ENCODE results near the gene ARAP2. TPM values are rescaled to one million over a fixed set of nuclear protein-coding genes. Genes with fewer than 3 reads are reported as not detected.
"Not testable (repeated sequence)": the region's sequence is repeated elsewhere in the genome, so short reads cannot be mapped to it uniquely, and the experiment has no call there.

Gene ARAP2
- total RNA-seq, 1 donor from 2014 or later = 9.2 TPM

DNA sequence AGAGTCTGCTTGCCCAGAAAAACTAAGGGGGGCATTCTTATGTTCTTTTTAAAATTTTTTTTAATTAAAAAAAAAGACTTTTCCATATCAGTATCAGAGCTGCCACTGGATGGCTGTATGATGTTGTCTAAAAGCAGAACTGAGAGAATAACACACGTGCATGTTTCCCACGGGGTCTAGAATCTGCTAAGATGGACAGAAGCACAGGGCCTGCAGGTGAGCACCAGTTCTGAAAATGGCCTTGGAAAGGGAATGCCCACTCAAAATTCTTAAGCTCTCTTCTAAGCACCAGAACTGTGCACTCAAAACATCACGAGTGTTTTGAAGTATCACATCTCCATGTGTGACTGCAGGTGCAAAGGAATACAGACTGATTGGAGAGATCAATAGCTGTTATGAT, 61.1 kb downstream of the ARAP2 start:
- Mint-ChIP-seq H3K9me3 (ENCODE audit: low read depth) (no peaks in the 10 kb centered on the region), H3K27me3 (no peaks in the 10 kb centered on the region), H3K4me1 (ENCODE audit: low read depth) (peaks cover 11% of the 10 kb centered on the region), H3K27ac (no peak overlapping the region), H3K4me3 (ENCODE audit: low read depth) (no peak overlapping the region), H3K36me3 (ENCODE audit: insufficient read depth) (peaks cover 4% of the 10 kb centered on the region)
- DNase-seq (ENCODE audit: low spot score, unreplicated experiment) = no peak
- TF ChIP-seq, protein P1, sequence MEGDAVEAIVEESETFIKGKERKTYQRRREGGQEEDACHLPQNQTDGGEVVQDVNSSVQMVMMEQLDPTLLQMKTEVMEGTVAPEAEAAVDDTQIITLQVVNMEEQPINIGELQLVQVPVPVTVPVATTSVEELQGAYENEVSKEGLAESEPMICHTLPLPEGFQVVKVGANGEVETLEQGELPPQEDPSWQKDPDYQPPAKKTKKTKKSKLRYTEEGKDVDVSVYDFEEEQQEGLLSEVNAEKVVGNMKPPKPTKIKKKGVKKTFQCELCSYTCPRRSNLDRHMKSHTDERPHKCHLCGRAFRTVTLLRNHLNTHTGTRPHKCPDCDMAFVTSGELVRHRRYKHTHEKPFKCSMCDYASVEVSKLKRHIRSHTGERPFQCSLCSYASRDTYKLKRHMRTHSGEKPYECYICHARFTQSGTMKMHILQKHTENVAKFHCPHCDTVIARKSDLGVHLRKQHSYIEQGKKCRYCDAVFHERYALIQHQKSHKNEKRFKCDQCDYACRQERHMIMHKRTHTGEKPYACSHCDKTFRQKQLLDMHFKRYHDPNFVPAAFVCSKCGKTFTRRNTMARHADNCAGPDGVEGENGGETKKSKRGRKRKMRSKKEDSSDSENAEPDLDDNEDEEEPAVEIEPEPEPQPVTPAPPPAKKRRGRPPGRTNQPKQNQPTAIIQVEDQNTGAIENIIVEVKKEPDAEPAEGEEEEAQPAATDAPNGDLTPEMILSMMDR (IDR thresholded peaks at IDR 0.05; ENCODE audit: unreplicated experiment) = no peak

DNA sequence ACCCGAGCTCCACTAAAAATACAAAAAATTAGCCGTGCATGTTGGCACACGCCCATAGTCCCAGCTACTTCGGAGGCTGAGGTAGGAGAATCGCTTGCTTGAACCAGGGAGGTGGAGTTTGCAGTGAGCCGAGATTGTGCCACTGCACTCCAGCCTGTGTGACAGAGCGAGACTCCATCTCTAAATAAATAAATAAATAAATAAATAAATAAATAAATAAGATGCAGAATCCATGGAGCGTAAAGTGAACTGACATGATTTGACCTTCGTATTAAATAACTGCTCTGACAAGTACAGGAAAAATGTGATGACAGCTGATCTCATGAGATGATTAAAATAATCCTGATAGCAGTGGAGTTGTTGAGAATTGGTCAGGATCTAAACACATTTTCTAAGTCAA, 62.0 kb downstream of the ARAP2 start:
- peaks cover 11% of the 10 kb centered on the region for H3K4me1 Mint-ChIP-seq (ENCODE audit: low read depth)
- not testable (repeated sequence) for H3K36me3 Mint-ChIP-seq (ENCODE audit: insufficient read depth); DNase-seq (ENCODE audit: low spot score, unreplicated experiment); H3K4me3 Mint-ChIP-seq (ENCODE audit: low read depth); H3K27ac Mint-ChIP-seq; H3K27me3 Mint-ChIP-seq; H3K9me3 Mint-ChIP-seq (ENCODE audit: low read depth)

DNA sequence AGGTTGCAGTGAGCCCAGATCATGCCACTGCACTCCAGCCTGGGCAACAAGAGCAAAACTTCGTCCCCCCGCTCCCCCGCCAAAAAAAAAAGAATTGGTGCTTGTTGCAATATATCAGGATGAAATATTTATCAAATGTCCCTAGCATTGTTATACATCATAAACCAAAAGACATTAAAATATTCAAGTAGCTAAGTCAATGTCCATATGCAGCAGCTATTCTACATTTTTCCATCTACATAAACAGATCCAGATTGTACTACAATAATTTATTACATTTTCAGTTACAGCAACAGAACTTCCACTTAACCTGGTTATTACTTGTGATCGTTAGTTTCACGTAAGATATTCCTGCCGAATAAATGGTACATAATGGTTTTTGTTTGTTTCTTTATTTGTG, 64.1 kb downstream of the ARAP2 start:
- Mint-ChIP-seq H3K27ac (no peak overlapping the region), H3K9me3 (ENCODE audit: low read depth) (no peaks in the 10 kb centered on the region), H3K27me3 (no peaks in the 10 kb centered on the region), H3K4me1 (ENCODE audit: low read depth) (peaks cover 11% of the 10 kb centered on the region), H3K36me3 (ENCODE audit: insufficient read depth) (peaks cover 2% of the 10 kb centered on the region), H3K4me3 (ENCODE audit: low read depth) (no peak overlapping the region)
- DNase-seq (ENCODE audit: low spot score, unreplicated experiment) = no peak
- TF ChIP-seq, protein P1 (IDR thresholded peaks at IDR 0.05; ENCODE audit: unreplicated experiment) = no peak

DNA sequence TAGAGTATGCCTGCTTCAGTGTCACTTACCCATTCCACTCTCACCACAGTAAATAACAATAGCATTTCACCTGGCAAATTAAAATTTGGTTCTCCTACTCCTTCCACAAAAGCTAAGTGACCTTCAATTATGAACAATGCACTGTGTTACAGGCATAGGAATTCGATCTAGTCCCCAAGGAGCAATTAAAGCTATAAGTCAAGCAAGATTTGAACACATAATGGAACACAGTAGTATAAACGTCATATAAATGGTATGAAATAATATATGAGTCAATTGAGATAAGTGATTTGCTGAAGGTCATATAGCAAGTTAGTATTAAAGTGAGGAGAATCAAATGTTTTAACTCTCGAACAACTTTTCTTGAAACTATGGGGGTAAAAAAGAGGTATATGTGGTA, 65.8 kb downstream of the ARAP2 start:
- TF ChIP-seq, protein P1 (IDR thresholded peaks at IDR 0.05; ENCODE audit: unreplicated experiment) = no peak
- H3K36me3 Mint-ChIP-seq (ENCODE audit: insufficient read depth) = peaks cover 2% of the 10 kb centered on the region
- H3K27ac Mint-ChIP-seq = no peak overlapping the region
- no peaks in the 10 kb centered on the region for H3K27me3 Mint-ChIP-seq
- peaks cover 8% of the 10 kb centered on the region for H3K4me1 Mint-ChIP-seq (ENCODE audit: low read depth)
- no peak overlapping the region for H3K4me3 Mint-ChIP-seq (ENCODE audit: low read depth)
- H3K9me3 Mint-ChIP-seq (ENCODE audit: low read depth) = no peaks in the 10 kb centered on the region
- no peak for DNase-seq (ENCODE audit: low spot score, unreplicated experiment)

DNA sequence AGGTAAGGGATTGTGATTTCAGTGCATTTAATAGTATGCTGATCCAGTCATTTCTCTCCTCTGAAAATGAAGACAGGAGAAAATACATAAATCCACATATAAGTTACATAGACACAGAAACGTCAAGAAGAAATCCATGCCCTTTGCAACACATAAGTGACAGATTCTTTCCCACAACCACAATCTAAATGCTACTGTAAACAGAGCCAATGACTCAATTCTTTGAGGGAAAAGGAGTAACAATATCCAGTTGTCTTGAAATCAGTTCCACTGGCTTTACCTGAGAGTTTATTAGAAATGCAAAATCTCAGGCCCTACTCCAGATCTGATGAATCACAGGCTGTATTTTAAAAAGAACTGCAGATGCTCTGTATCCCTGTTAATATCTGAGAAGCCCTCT, 66.4 kb downstream of the ARAP2 start:
- H3K9me3 Mint-ChIP-seq (ENCODE audit: low read depth) = no peaks in the 10 kb centered on the region

DNA sequence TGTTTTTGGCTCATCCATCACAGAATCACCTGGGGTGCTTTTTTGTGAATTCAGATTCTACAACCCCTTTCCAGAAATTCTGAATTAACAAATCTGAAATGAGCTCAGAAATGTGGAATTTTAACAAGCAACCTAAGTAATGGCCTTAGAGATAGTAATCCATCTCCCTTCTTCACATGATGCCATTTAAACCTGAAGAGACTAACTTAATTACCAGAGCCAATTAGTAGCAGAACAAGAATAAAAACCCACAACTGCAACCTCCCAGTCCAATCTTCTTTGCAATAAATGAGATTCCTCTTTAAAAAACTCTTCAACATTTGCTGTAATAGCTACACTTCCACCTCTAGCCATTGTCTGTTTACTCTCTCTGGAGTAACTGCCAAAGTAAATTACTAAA, 69.7 kb downstream of the ARAP2 start:
- H3K4me3 Mint-ChIP-seq (ENCODE audit: low read depth) = no peak overlapping the region
- H3K36me3 Mint-ChIP-seq (ENCODE audit: insufficient read depth) = no peaks in the 10 kb centered on the region
- no peaks in the 10 kb centered on the region for H3K4me1 Mint-ChIP-seq (ENCODE audit: low read depth)
- no peaks in the 10 kb centered on the region for H3K27me3 Mint-ChIP-seq
- H3K9me3 Mint-ChIP-seq (ENCODE audit: low read depth) = no peaks in the 10 kb centered on the region
- no peak for DNase-seq (ENCODE audit: low spot score, unreplicated experiment)
- TF ChIP-seq, protein P1 (IDR thresholded peaks at IDR 0.05; ENCODE audit: unreplicated experiment) = no peak
- no peak overlapping the region for H3K27ac Mint-ChIP-seq

More for the DNA sequence above, 66.4 kb downstream of the ARAP2 start:
- H3K4me3 Mint-ChIP-seq (ENCODE audit: low read depth) = no peak overlapping the region
- DNase-seq (ENCODE audit: low spot score, unreplicated experiment) = no peak
- no peak overlapping the region for H3K27ac Mint-ChIP-seq
- peaks cover 2% of the 10 kb centered on the region for H3K36me3 Mint-ChIP-seq (ENCODE audit: insufficient read depth)
- H3K27me3 Mint-ChIP-seq = no peaks in the 10 kb centered on the region
- TF ChIP-seq, protein P1 (IDR thresholded peaks at IDR 0.05; ENCODE audit: unreplicated experiment) = no peak
- H3K4me1 Mint-ChIP-seq (ENCODE audit: low read depth) = peaks cover 5% of the 10 kb centered on the region

Data from progenitor cell of endocrine pancreas (in vitro differentiated cells).